DMS114 treated with DMSO at 0.1 percent for 48 hours (cell line): ENCODE measurements around the gene CHIT1.
"Not testable (repeated sequence)": the region's sequence is repeated elsewhere in the genome, so short reads cannot be mapped to it uniquely, and the experiment has no call there.

Experiments
- DNase-seq: peaks from one replicate; lab custom pipeline; 2025; ENCODE audit not compliant: unreplicated experiment; lab: John Stamatoyannopoulos, UW

CHIT1 gene

DNA sequence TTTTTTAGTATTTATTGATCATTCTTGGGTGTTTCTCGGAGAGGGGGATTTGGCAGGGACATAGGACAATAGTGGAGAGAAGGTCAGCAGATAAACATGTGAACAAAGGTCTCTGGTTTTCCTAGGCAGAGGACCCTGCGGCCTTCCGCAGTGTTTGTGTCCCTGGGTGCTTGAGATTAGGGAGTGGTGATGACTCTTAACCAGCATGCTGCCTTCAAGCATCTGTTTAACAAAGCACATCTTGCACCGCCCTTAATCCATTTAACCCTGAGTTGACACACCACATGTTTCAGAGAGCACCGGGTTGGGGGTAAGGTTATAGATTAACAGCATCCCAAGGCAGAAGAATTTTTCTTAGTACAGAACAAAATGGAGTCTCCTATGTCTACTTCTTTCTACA is 36.7 kb upstream of the CHIT1 start:
- DNase-seq: not testable (repeated sequence)

DNA sequence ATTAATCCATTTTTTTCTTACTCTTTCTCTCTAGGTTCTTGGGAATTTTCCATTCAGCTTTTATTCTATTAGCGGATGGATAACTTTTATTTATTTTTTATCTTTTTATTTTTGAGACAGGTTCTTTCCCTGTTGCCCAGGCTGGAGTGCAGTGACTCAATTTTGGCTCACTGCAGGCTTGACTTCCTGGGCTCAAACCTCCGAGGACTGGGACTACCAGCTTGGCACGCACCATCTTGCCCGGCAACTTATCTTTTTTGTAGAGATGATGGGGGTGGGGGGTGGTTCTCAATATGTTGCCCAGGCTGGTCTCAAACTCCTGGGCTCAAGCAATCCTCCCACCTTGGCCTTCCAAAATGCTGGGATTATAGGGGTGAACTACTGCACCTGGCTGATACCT is 36.1 kb upstream of the CHIT1 start:
- DNase-seq: no peak

DNA sequence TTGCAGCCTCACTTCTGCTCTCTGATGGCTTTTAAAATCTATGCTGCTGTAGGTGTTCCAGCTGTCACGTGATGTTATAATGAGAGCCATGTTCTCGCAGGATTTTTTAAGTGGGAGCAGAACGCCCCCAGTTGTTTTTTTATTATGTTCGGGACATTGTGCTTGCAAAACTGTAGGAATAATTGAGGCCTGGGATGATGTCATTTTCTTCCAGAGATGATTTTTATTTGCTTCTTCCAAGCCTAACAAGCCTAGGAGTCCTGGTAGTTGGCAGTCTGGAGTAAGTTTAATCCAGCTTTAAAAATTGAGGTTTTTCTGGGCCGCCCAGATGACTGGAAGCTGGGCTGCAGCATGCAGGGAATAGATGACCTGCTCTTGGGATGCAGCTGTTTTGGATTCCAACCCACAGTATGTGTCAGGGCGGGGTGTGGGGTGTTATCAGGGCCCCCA is 34.6 kb upstream of the CHIT1 start:
- DNase-seq: no peak

DNA sequence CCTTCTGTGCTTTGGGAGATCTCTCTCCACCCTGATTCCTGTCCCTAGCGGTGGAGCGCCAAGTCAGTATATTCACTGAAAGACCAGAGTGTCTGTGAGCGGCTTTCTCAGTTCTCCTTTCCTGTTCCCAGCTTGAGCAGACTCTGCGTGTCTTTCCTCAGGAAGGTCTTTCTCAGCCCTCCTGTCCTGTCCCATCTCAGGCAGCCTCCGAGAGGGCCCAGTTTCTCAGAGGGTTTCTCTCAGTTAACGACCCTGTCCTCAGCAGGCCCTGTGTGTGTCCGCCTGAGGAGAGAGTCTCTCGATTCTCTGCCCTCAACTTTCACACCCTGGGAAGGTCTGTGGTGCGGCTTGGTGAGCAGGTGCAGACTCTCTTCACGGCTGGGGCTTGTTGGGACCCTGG is 34.0 kb upstream of the CHIT1 start:
- DNase-seq: no peak

DNA sequence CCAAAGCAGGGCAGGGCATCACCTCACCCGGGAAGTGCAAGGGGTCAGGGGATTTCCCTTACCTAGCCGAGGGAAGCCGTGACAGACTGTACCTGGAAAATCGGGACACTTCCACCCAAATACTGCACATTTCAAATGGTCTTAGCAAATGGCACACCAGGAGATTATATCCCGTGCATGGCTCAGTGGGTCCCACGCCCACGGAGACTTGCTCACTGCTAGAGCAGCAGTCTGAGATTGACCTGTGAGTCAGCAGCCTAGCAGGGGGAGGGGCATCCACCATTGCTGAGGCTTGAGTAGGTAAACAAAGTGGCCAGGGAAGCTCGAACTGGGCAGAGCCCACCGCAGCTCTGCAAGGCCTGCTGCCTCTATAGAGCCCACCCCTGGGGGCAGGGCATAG is 27.2 kb upstream of the CHIT1 start:
- not testable (repeated sequence) for DNase-seq

DNA sequence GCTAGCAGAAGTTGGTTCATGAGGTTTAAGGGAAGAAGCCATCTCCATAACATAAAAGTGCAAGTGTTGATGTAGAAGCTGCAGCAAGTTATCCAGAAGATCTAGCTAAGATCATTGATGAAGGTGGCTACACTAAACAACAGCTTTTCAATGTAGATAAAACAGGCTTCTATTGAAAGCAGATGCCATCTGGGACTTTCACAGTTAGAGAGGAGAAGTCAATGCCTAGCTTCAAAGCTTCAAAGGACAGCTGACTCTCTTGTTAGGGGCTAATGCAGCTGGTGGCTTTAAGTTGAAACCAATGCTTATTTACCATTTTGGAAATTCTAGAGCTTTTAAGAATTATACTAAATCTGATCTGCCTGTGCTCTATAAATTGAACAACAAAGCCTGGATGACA is 25.3 kb upstream of the CHIT1 start:
- DNase-seq: not testable (repeated sequence)

DNA sequence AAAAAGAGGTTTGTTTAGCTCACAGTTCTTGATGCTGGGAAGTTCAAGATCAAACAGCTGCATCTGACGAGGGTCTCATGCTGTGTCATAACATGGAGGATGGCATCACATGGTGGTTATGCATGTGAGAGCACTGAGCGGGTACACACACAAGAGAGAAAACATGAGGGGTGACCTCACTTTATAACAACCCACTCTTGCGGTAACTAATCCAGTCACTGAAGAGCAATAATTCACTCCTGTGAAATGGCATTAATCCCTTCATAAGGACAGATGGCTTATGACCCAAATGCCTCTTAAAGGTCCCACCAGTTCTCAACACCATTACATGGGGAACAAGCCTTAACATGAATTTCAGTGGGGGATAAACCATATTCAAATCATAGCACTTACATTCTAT is 23.2 kb upstream of the CHIT1 start:
- DNase-seq: no peak

DNA sequence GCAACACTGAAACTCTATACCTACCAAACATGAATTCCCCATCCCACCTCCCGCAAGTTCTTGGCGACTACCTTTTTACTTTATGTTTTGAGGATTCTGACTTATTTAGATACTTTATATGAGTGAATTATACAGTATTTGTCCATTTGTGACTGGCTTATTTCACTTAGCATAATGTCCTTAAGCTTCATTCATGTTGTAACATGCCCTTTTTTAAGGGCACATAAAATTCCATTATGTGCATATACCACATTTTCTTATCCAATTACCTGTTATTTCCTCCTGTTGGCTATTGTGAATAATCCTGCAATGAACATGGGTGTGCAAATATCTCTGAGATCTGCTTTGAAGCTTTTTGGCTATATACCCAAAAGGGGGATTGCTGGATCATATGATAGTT is 22.0 kb upstream of the CHIT1 start:
- no peak for DNase-seq

DNA sequence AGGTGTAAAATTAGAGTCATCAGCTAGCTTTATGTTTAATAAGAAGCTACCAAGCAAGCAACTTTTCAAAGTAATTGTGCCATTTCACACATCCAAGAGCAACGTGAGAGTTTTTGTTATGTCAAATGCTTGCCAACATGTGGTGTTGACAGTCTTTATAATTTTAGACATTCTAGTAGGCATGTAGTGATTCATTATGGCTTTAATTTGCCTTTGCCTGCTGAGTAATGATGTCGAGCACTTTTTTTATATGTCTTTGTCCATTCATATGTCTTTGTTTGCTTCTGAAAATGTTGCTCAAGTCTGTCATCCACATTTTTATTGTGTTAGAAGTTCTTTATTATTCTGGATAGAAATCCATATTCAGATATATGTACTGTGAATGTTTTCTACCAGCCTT is 21.4 kb upstream of the CHIT1 start:
- DNase-seq: no peak

DNA sequence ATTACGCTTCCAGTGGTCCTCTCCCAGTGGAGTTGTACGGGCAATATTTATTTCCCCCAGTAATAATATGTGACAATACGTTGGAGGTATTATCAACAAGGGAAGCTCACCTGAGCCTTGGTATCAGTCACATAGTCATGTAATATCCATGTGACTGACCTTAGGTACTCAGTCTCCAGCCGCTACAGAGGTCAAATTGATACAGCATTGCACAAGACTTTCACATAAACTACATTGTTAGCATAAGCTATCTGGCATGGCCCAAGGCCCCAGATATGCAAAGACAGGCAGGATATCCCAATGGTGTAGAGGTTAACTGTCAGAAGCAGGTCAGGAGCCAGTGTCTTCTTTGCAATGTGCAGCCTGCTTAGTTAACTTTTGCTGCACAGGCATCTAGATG is 15.3 kb upstream of the CHIT1 start:
- no peak for DNase-seq

DNA sequence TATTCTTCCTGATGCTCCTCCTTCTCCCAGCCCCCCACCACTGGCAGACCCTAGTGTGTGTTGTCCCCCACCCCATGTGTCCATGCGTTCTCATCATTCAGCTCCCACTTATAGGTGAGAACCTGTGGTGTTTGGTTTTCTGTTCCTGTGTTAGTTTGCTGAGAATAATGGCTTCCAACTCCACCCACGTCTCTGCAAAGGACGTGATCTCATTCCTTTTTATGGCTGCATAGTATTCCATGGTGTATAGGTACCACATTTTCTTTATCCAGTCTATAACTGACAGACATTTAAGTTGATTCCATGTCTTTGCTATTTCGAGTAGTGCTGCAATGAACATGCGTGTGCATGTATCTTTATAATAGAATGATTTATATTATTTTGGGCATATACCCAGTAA is 12.2 kb upstream of the CHIT1 start:
- not testable (repeated sequence) for DNase-seq

DNA sequence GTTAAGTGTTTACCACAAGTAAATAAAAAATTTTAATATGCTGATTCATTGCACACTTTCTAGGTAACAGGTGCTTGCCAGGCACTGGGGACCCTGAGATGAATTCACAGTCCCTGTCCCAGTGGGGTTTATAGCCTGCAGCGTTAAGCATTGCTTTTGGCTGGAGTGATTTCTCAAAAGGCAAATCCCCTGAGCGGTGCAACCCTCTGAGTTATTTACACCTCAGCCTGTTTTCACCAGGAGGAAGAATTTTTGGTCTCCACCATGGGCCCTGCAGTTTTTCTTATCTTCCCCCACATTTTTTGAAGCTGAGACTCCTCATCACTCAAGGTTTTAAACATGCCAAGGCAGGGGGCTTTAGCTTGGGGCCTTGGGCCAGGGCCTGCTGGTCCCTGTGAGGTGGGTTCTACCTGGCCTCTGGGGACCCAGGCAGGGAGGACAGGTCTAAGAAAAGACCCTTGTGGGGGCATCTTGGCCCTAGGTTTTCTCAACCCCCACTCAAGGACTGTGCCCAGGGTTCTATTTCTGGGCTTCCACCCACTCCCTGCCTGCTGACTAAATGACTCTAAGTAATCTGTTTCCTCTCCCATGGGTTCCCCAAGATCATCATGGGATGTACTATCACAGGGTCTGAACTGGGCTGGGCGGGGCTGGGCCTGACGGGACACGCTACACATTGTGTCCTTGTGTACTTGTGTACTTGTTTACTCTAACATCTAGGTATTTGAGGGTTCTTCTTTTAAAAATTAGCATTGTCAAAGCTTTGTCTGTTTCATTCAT is 10.2 kb upstream of the CHIT1 start:
- DNase-seq: no peak

DNA sequence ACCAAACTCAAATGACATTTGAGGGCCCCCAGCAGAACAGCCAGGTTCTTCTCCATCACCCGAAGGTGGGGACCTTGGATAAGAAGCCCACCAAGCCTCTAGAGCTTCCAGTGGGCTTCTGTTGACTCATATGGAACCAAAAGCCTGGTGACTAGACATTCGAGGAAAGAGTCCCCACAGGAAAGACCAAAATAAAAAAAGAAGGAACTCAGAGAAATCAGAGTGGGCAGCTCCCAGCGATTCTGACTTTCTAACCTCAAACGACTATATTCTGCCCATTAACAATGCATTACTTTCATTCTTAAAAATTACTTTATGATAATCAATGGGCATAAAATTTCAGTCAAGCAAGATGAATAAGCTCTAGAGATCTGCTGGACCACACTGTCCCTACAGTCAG is 9.6 kb upstream of the CHIT1 start:
- DNase-seq: no peak

DNA sequence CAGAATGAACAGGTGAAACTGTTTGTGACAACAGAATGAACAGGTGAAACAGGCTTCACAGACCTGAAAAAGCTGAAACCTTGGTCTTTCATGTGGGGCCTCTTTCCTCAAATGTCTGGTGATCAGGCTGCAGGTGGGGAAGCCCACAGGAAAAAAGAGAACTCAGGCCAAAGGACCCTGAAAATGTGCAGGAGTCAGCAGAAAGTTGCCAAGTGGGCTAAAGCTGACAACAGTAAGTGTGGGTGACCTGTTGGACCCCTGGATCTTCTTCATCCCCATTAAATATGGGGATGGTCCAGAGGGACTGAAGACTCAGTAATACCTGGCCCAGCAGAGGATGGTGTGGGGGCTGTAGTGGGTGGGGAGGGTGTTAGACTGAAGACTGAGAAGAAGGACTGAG is 9.1 kb upstream of the CHIT1 start:
- DNase-seq: no peak

DNA sequence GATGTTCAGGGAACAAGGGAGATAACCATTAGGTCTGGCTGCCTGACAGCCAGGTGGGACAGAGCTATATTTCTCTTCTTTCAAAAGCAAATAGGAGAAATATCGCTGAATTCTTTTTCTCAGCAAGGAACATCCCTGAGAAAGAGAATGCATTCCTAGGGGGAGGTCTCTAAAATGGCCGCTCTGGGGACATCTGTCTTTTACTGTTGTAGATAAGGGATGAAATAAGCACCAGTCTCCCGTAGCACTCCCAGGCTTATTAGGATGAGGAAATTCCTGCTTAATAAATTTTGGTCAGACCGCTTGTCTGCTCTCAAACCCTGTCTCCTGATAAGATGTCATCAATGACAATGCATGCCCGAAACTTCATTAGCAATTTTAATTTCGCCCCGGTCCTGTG is 5.4 kb upstream of the CHIT1 start:
- not testable (repeated sequence) for DNase-seq

DNA sequence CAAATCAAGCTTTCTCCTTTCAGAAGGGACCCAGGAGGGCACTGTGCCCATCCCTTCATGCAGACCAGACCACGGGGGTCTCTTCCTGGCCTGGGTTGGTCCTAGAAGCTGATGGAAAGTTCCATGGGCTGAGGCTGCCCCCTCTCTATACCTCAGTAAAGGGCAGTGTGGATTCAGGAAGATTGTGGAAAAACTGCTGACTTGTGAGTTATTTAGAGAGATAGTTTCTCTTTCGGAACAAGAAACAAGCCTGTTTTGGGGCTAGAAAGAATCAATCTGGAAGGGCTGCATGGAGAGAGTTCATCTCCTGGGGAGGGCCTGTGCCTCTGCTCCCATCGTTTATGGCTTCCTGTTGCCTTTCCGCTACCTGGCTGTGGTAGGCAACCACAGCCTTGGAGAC is 803 bp downstream of the CHIT1 start:
- DNase-seq: no peak

DNA sequence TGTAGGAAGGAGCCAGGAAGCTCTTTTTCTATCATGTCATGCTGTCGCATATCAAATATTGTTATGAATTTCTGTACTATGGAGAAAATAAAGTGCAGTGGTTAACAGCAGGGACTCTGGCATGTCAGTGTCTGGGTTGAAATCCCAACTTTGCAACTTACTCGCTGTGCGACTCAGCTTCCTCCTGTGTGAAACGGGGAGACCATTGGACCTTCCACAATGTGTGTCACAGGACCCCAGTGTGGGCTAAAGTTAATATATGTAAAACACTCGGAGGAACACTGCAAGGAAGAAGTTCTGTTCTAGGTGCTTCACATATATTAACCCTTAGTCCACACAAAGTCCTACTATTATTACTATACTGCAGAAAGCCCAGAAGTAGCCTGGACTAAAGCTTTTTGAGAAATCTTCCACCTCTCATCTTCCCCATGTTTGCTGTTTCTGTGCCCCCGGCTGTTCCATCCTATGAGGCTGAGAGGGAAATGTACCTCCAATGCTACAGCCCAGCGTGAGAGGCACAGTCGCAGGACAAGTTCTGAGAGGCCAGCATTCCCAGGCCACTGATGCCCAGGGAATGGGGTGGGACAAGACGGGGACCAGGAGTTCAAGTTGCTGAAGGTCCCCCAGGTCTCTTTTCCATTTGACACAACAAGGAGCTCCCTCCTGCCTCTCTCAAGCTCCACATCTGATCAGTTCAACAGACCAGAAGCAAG is 1.9 kb downstream of the CHIT1 start:
- DNase-seq: no peak

DNA sequence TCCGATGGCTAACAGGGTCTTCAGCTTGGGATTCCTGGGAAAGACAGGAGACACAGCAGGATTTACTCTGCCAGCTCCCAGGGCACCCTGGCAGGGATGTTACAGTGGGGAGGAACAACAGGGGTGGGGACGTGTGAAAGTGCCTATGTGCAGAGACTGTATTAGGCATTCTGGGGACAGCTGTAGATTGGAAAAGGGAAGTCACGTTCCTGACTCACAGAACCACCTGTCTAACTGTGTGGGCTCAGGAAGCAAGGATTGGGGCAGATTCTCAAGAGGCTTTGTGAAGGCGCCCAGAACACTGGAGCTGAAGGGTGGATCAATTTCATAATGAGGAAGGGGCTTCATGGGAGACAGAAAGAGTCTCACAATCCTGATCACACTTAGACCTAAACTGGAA is 4.4 kb downstream of the CHIT1 start:
- DNase-seq: no peak

DNA sequence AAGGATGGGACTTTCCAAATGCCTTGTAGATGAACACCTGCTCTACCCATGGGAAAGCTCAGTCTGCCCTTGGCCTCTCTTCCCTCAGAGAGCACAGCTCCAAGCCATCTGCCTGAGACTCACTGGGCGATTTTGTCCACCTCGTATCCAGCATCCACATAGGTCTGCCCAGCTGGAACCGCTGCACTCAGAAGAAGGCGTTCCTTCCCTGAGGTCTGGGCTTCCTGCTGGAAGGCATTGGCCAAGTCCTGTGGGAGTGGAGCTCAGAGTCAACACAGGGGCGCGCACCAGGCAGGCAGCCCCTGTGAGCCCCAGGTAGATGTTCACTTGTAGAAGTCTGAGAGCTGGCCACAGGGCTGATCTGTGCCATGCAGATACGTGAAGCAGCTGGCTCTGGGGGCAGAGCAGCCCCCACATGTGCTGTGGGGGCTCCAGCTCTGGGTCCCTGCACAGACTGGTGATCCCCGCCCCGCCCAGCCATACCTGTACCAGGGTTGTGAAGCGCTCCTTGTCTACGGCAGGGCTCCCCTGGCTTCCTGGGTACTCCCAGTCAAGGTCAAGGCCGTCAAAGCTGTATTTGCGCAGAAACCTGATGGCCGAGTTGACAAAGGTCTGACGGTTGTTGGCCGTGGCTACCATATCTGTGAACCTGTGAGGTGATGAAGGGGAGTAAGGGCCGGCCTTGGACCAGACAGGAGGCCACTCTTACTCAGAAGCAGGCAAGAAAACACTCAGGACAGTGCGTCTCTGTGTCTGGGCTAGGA is 6.3 kb downstream of the CHIT1 start:
- no peak for DNase-seq

DNA sequence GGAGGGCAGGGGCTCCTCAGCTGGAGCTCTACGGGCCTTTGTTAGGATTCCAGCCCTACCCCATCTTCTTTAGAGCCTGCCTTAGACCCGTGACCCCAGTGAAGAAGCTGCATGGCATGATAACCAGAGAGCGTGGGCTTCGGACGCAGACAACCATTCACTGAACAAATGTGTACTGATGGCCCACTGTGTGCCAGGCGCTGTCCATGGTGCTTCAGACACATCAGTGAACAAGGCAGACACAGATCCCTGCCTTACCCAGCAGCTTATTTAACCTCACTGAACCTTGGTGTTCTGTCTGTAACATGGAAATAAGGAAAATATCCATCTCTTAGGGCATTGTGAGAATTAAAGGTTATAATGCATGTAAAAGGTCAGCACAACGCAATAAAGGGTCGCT is 9.5 kb downstream of the CHIT1 start:
- DNase-seq: no peak

DNA sequence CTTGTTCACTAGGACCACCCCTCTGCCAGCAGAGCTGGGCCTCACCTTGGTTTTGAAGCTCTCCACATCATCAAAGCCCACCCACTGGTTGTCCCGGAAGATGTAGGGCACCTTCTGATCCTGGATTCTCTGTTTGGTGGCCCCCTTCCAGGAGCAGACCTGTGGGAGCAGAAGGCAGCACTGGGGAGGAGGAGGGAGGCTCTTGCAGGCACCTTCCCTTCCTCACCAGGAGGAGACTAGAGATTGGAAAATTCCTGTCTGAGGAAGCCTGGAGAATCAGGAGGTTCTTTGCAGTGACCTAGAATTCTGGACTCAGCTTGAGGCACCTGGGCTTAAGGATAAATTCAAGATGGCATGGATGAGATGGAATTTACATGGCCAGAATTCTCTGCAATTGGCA is 10.3 kb downstream of the CHIT1 start:
- no peak for DNase-seq

DNA sequence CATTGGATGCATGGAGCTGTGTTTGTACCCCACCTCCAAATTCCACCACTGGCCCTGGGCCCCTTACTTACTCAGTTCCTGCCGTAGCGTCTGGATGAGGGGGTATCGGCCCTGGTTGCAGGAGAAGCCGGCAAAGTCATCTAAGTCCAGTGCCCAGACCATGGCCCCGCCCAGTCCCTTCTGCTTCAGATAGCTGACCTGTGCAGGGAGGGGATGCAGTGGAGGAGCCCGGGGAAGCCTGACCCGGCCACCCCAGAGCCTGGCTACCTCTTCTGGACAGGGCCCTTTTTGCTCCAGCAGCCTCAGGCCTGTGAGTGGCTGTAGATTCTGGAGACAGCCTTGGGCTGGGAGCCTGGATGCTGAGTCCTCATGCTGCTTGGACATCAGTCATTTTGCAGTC is 11.8 kb downstream of the CHIT1 start:
- DNase-seq: no peak
